Parathyroid adenoma (tissue), 2 donors: ENCODE measurements around the gene F11.
"Not testable (repeated sequence)": the region's sequence is repeated elsewhere in the genome, so short reads cannot be mapped to it uniquely, and the experiment has no call there.

ENCODE experiments used
- H2AFZ ChIP-seq: fragments of 300-600 bp; sonication (generic); one replicate; pipeline ENCODE4 v1.7.0; 2017; ENCODE audit warnings: antibody characterized with exemption, mild to moderate bottlenecking
- H3K27ac ChIP-seq: fragments of 300-600 bp; sonication (generic); one replicate; pipeline ENCODE4 v1.7.0; 2017
- H3K27me3 ChIP-seq: fragments of 300-600 bp; sonication (generic); one replicate; pipeline ENCODE4 v1.7.0; 2017; ENCODE audit warnings: low read length; ENCODE audit not compliant: control insufficient read depth, insufficient read depth
- H3K36me3 ChIP-seq: fragments of 300-600 bp; sonication (generic); one replicate; pipeline ENCODE4 v1.7.0; 2017; ENCODE audit warnings: low read length; ENCODE audit not compliant: control insufficient read depth, insufficient read depth
- H3K4me1 ChIP-seq: fragments of 300-600 bp; sonication (generic); one replicate; pipeline ENCODE4 v1.7.0; 2017; ENCODE audit warnings: control low read depth
- H3K4me2 ChIP-seq: fragments of 300-600 bp; sonication (generic); one replicate; pipeline ENCODE4 v1.7.0; 2017; ENCODE audit warnings: low read length
- H3K4me3 ChIP-seq: fragments of 300-600 bp; sonication (generic); one replicate; pipeline ENCODE4 v1.7.0; 2017; ENCODE audit warnings: low read depth, low read length
- H3K79me2 ChIP-seq: fragments of 300-600 bp; sonication (generic); one replicate; pipeline ENCODE4 v1.7.0; 2017; ENCODE audit warnings: control low read depth
- H3K9ac ChIP-seq: fragments of 300-600 bp; sonication (generic); one replicate; pipeline ENCODE4 v1.7.0; 2017; ENCODE audit warnings: mild to moderate bottlenecking
- H3K9me3 ChIP-seq: fragments of 300-600 bp; sonication (generic); one replicate; pipeline ENCODE4 v1.7.0; 2017; ENCODE audit warnings: low read length; ENCODE audit not compliant: control insufficient read depth
- CTCF ChIP-seq: fragments of 300-600 bp; sonication (generic); IDR thresholded peaks from one replicate; pipeline ENCODE4 v1.7.0; 2017; ENCODE audit warnings: antibody characterized with exemption, mild to moderate bottlenecking
- donor health status: primary hyperparathyroidism.

Gene F11

DNA sequence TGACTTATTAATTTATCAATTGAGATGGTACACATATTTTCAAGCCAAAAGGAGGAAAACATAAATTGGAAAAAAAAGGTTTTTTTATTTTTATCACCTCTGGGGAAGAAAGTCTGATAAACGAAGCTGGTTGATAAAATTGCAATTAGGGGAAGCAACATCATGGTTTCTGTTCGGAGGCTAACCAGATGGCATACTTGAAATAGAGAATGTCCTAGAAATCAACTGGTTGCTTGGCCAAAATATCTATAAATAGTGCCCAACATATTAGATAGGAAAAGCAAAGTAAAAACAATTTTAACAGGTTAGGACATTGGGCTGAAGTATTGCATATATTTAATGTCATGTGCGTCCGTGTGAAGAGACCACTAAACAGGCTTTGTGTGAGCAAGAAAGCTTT is 24.4 kb upstream of the F11 start:
- Histone ChIP-seq H3K36me3 (no peaks in the 10 kb centered on the region), H3K4me3 (no peak overlapping the region), H3K27ac (no peak overlapping the region), H3K27me3 (no peaks in the 10 kb centered on the region), H3K9ac (no peak overlapping the region), H3K4me2 (no peak overlapping the region), H2AFZ (no peak overlapping the region), H3K79me2 (no peaks in the 10 kb centered on the region), H3K9me3 (no peaks in the 10 kb centered on the region), H3K4me1 (no peaks in the 10 kb centered on the region)
- no peak for TF ChIP-seq CTCF

DNA sequence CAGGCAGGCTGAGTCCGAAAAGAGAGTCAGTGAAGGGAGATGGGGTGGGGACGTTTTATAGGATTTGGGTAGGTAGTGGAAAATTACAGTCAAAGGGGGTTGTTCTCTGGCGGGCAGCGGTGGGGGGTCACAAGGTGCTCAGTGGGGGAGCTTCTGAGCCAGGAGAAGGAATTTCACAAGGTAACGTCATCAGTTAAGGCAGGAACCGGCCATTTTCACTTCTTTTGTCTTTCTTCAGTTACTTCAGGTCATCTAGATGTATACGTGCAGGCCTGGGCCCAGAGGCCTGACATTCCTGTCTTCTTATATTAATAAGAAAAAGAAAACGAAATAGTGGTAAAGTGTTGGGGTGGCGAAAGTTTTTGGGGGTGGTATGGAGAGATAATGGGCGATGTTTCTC is 24.0 kb upstream of the F11 start:
- not testable (repeated sequence) for H3K4me1 ChIP-seq, H3K27me3 ChIP-seq, H3K4me2 ChIP-seq, H3K4me3 ChIP-seq, H3K27ac ChIP-seq, H3K36me3 ChIP-seq, H3K9ac ChIP-seq, H3K79me2 ChIP-seq, H3K9me3 ChIP-seq, H2AFZ ChIP-seq

GRCh38 chr4:186243331-186243730 is 22.7 kb upstream of the F11 start:
- TF ChIP-seq CTCF = no peak
- Histone ChIP-seq H3K79me2 (no peaks in the 10 kb centered on the region), H3K4me2 (no peak overlapping the region), H3K36me3 (no peaks in the 10 kb centered on the region), H3K27me3 (no peaks in the 10 kb centered on the region), H2AFZ (no peak overlapping the region), H3K4me3 (no peak overlapping the region), H3K9me3 (no peaks in the 10 kb centered on the region), H3K27ac (no peak overlapping the region), H3K9ac (no peak overlapping the region), H3K4me1 (no peaks in the 10 kb centered on the region)

GRCh38 chr4:186244835-186245234 is 21.2 kb upstream of the F11 start:
- no peaks in the 10 kb centered on the region for H3K36me3 ChIP-seq
- no peak overlapping the region for H3K4me3 ChIP-seq
- no peak for TF ChIP-seq CTCF
- H3K27ac ChIP-seq = no peak overlapping the region
- H3K9ac ChIP-seq = no peak overlapping the region
- no peaks in the 10 kb centered on the region for H3K9me3 ChIP-seq
- no peaks in the 10 kb centered on the region for H3K27me3 ChIP-seq
- no peaks in the 10 kb centered on the region for H3K79me2 ChIP-seq
- H3K4me1 ChIP-seq = no peaks in the 10 kb centered on the region
- no peak overlapping the region for H3K4me2 ChIP-seq
- no peak overlapping the region for H2AFZ ChIP-seq

DNA sequence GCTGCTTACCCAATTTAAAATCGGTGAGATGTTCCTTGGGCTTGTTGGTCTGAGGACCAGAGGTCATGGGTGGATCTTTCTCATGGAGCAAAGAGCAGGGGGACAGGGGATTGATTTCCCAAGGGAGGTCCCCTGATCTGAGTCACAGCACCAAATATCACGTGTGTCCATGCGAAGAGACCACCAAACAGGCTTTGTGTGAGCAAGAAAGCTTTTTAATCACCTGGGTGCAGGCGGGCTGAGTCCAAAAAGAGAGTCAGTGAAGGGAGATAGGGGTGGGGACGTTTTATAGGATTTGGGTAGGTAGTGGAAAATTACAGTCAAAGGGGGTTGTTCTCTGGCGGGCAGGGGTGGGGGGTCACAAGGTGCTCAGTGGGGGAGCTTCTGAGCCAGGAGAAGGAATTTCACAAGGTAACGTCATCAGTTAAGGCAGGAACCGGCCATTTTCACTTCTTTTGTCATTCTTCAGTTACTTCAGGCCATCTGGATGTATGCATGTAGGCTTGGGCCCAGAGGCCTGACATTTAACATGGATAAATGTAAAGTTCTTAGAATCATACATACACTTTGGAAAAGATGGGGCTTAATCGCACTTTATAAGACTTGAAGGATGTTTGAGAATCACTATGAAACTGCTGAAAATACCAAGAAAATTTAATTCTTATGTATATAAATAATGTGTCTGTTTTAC is 18.8 kb upstream of the F11 start:
- not testable (repeated sequence) for H3K4me2 ChIP-seq, H2AFZ ChIP-seq, H3K4me1 ChIP-seq, H3K9ac ChIP-seq, H3K4me3 ChIP-seq, H3K27me3 ChIP-seq, H3K36me3 ChIP-seq, H3K9me3 ChIP-seq, H3K27ac ChIP-seq, H3K79me2 ChIP-seq

GRCh38 chr4:186248643-186249042 is 17.3 kb upstream of the F11 start:
- TF ChIP-seq CTCF = no peak
- H3K4me2 ChIP-seq = no peak overlapping the region
- H3K4me1 ChIP-seq = no peaks in the 10 kb centered on the region
- no peaks in the 10 kb centered on the region for H3K36me3 ChIP-seq
- H3K9ac ChIP-seq = no peak overlapping the region
- H3K9me3 ChIP-seq = no peaks in the 10 kb centered on the region
- H3K27ac ChIP-seq = no peak overlapping the region
- no peak overlapping the region for H2AFZ ChIP-seq
- no peak overlapping the region for H3K4me3 ChIP-seq
- H3K27me3 ChIP-seq = no peaks in the 10 kb centered on the region
- no peaks in the 10 kb centered on the region for H3K79me2 ChIP-seq
